Transverse colon (tissue), 4 donors: ENCODE measurements around the gene SLC6A7. TPM values are rescaled to one million over a fixed set of nuclear protein-coding genes. Genes with fewer than 3 reads are reported as not detected.

Experiments
- DNase-seq: peaks from one replicate; pipeline ENCODE4 v3.0.0-alpha.2; 2019
- H3K27ac ChIP-seq, 4 donors: fragments of 200-600 bp; sonication (generic); 2 replicates each; pipeline ENCODE4 v1.5.1; 2016 to 2018; ENCODE audit warnings: inconsistent platforms in 4 of 4
- H3K27me3 ChIP-seq: fragments of 200-600 bp; sonication (generic); 2 replicates; pipeline ENCODE4 v1.5.1; 2017; ENCODE audit warnings: inconsistent platforms
- H3K36me3 ChIP-seq, 4 donors: fragments of 200-600 bp; sonication (generic); 2 replicates each; pipeline ENCODE4 v1.5.1; 2017 to 2019; ENCODE audit warnings: inconsistent platforms in 4 of 4
- H3K4me1 ChIP-seq, 4 donors: fragments of 200-600 bp; sonication (generic); 2 replicates each; pipeline ENCODE4 v1.5.1; 2017 to 2020; ENCODE audit warnings: inconsistent platforms in 4 of 4
- H3K4me3 ChIP-seq, 4 donors: fragments of 200-600 bp; sonication (generic); 1 replicate in 1 of 4; 2 replicates in 3 of 4; pipeline versions ENCODE4 v1.5.1 to v1.6.1; 2017 to 2019; ENCODE audit warnings: inconsistent platforms in 4 of 4
- H3K9me3 ChIP-seq, 2 donors: fragments of 200-600 bp; sonication (generic); 2 replicates each; pipeline ENCODE4 v1.5.1; 2017 to 2019; ENCODE audit warnings: inconsistent platforms in 2 of 2
- CTCF ChIP-seq, 5 experiments: fragments of 200-600 bp in 3 of 5; fragments of 450-650 bp in 2 of 5; sonication (generic) in 3 of 5; IDR thresholded peaks; 1 replicate in 2 of 5; 2 replicates in 3 of 5; pipeline ENCODE4 v1.5.1; 2016 to 2017; ENCODE audit warnings: antibody characterized with exemption in 5 of 5, inconsistent platforms in 3 of 5, mild to moderate bottlenecking in 2 of 5, moderate library complexity in 1 of 5
- EP300 ChIP-seq: sonication (generic); formaldehyde crosslinking; IDR thresholded peaks from one replicate; pipeline ENCODE4 v1.6.1; 2017; ENCODE audit warnings: antibody characterized with exemption, low read depth
- POLR2A ChIP-seq: fragments of 450-650 bp; IDR thresholded peaks from one replicate; pipeline ENCODE4 v1.6.1; 2016; ENCODE audit warnings: antibody characterized with exemption, mild to moderate bottlenecking, moderate library complexity
- POLR2AphosphoS5 ChIP-seq, 3 donors: sonication (generic); formaldehyde crosslinking; IDR thresholded peaks; one replicate each; pipeline ENCODE4 v1.6.1; 2016; ENCODE audit warnings: antibody characterized with exemption in 3 of 3
- WGBS, 2 donors: methylation state at CpG; one replicate each; pipeline ENCODE4 v1.1.5; 2018; ENCODE audit warnings: low coverage in 1 of 2; 5-methylcytosine and 5-hydroxymethylcytosine counted together
- in situ Hi-C, 4 donors: fragments of 200-750 bp; cut with MboI; loops; one replicate each; pipeline versions ENCODE4 v1.15.0 to v1.15.1; 2017; ENCODE audit warnings: low sequenced_read_pairs in 3 of 4, low pct_ligation_motif_present in 1 of 4, low pct_unique_long_range_greater_than_20kb in 1 of 4
- intact Hi-C: fragments of 100-400 bp; cut with DNase I; formaldehyde crosslinking; loops from one replicate; pipeline ENCODE4 v1.15.1; 2023; ENCODE audit warnings: low total_unique reads
- total RNA-seq, 4 donors: library from RNA; depleted of rRNA; stranded (reverse); fragments of >200 nt; gene quantifications; one replicate each; pipeline ENCODE4 v1.1.0, GENCODE V29; 2016

The SLC6A7 gene
- total RNA-seq, 4 donors from 2014 or later, result 19.5 to 67.7 (median 21.3) TPM

- H3K27ac ChIP-seq, result peak within 1 kb of the TSS; percentile 77 to 91 (median 84)
- in situ Hi-C loops (loop anchor here in 2 of 4 donors (25.0 kb wide), 1 partner anchor 282 kb away; the partner anchor contains the start of gene RPS14 (in 2 of the 2)), intact Hi-C loops (no loop called here)
- H3K4me3 ChIP-seq, result peak within 1 kb of the TSS; percentile 33 to 45 (median 38)
- H3K36me3 ChIP-seq, result no peaks in the 10 kb centered on the region
- DNase-seq, result peak; percentile 82
- no peaks in the 10 kb centered on the region for H3K9me3 ChIP-seq
- peaks cover 0 to 10% (median 5%) of the 10 kb centered on the region in 4 donors for H3K4me1 ChIP-seq
- WGBS, 2 donors, result 37% methylated on average over 16 of the region's 17 CpGs; no CpG with 5 or more reads in 1 of the 2 donors
- peak; percentile 48 for TF ChIP-seq POLR2A
- TF ChIP-seq EP300, result no peak
- peak; percentile 76 to 85 (median 79) for TF ChIP-seq POLR2AphosphoS5 (IDR thresholded peaks at IDR 0.05)
- TF ChIP-seq CTCF (IDR thresholded peaks at IDR 0.05), result no peak
- H3K27me3 ChIP-seq, result no peaks in the 10 kb centered on the region
Observed at GRCh38 chr5:150155258-150156026, 34.4 kb upstream of the SLC6A7 start, which contains the start of gene PDGFRB. TSS of gene PDGFRB (minus strand) at chr5:150155845. CDS start at chr5:150137047, 18,798 bp downstream.

- in situ Hi-C loops (loop anchor here in 2 of 4 donors (25.0 kb wide), 1 partner anchor 281 kb away; the partner anchor contains the start of gene RPS14 (in 2 of the 2)), intact Hi-C loops (no loop called here)
- no peaks in the 10 kb centered on the region for H3K36me3 ChIP-seq
- TF ChIP-seq POLR2A, result no peak
- TF ChIP-seq EP300, result no peak
- H3K27me3 ChIP-seq, result no peaks in the 10 kb centered on the region
- peak overlapping the region; percentile 77 to 91 (median 84) for H3K27ac ChIP-seq
- H3K4me1 ChIP-seq, result peaks cover 0 to 10% (median 5%) of the 10 kb centered on the region in 4 donors
- no peak for DNase-seq
- 33% methylated on average over 9 of the region's 9 CpGs; no CpG with 5 or more reads in 1 of the 2 donors for WGBS, 2 donors
- peak overlapping the region in 3 of 4 donors; percentile 35 to 45 (median 40) for H3K4me3 ChIP-seq
- H3K9me3 ChIP-seq, result no peaks in the 10 kb centered on the region
Observed at GRCh38 chr5:150156027-150156368, 33.9 kb upstream of the SLC6A7 start.

GRCh38 chr5:150156540-150156939 is 33.3 kb upstream of the SLC6A7 start:
- H3K4me1 ChIP-seq, result peaks cover 0 to 13% (median 6%) of the 10 kb centered on the region in 4 donors
- H3K27ac ChIP-seq, result peak overlapping the region; percentile 77 to 91 (median 84)
- H3K36me3 ChIP-seq, result no peaks in the 10 kb centered on the region
- in situ Hi-C loops (loop anchor here in 2 of 4 donors (25.0 kb wide), 1 partner anchor 281 kb away; the partner anchor contains the start of gene RPS14 (in 2 of the 2)), intact Hi-C loops (no loop called here)
- TF ChIP-seq POLR2AphosphoS5 (IDR thresholded peaks at IDR 0.05) (no peak), CTCF (IDR thresholded peaks at IDR 0.05) (no peak)
- H3K4me3 ChIP-seq, result no peak overlapping the region
- no peaks in the 10 kb centered on the region for H3K27me3 ChIP-seq
- no peaks in the 10 kb centered on the region for H3K9me3 ChIP-seq
- WGBS, 2 donors, result 83% methylated on average over 4 of the region's 4 CpGs; no CpG with 5 or more reads in 1 of the 2 donors
- DNase-seq, result no peak

- WGBS, 2 donors, result 75 to 80% methylated on average over 3 of the region's 3 CpGs
- no peak for DNase-seq
- Histone ChIP-seq H3K27ac (peak overlapping the region; percentile 61 to 91 (median 82)), H3K36me3 (no peaks in the 10 kb centered on the region), H3K9me3 (no peaks in the 10 kb centered on the region), H3K27me3 (no peaks in the 10 kb centered on the region), H3K4me1 (peaks cover 0 to 19% (median 10%) of the 10 kb centered on the region in 4 donors), H3K4me3 (no peak overlapping the region)
- in situ Hi-C loops, result loop anchor here in 2 of 4 donors (25.0 kb wide), 1 partner anchor 280 kb away; the partner anchor contains the start of gene RPS14 (in 2 of the 2)
- intact Hi-C loops, result no loop called here
- TF ChIP-seq CTCF (IDR thresholded peaks at IDR 0.05) (no peak), POLR2AphosphoS5 (IDR thresholded peaks at IDR 0.05) (no peak), POLR2A (no peak), EP300 (no peak)
Observed at GRCh38 chr5:150157168-150157567, 32.7 kb upstream of the SLC6A7 start.
